ENCODE results near the gene TTI1.

Gene TTI1

DNA sequence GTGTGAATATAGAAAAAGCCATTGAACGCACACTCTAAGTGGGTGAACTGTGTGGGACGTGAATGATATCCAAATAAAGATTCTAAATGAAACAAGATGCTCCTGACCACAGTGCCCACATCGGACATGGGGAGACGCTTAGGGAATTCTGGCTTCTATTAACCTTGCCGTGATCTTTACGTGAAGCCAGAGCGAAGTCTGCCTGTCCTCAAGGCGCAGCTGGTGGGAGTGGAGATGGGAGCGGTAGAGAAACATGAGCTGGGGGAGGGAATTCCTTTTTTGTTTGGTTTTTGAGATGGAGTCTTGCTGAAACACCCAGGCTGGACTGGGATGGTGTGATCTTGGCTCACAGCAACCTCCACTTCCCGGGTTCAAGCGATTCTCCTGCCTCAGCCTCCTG, 84.3 kb downstream of the TTI1 start:
- H3K4me3 ChIP-seq (ENCODE audit: low read depth, low read length): no peak overlapping the region
- DNase-seq (ENCODE audit: low read depth): no peak
- TF ChIP-seq, protein P1, sequence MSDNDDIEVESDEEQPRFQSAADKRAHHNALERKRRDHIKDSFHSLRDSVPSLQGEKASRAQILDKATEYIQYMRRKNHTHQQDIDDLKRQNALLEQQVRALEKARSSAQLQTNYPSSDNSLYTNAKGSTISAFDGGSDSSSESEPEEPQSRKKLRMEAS (IDR thresholded peaks at IDR 0.05; ENCODE audit: low read depth, low read length): no peak
- TF ChIP-seq MYC (IDR thresholded peaks at IDR 0.05; ENCODE audit: low read depth, low read length) (no peak), POLR2A (IDR thresholded peaks at IDR 0.05; ENCODE audit: extremely low read depth, insufficient read length) (no peak)
- TF ChIP-seq, protein P2, sequence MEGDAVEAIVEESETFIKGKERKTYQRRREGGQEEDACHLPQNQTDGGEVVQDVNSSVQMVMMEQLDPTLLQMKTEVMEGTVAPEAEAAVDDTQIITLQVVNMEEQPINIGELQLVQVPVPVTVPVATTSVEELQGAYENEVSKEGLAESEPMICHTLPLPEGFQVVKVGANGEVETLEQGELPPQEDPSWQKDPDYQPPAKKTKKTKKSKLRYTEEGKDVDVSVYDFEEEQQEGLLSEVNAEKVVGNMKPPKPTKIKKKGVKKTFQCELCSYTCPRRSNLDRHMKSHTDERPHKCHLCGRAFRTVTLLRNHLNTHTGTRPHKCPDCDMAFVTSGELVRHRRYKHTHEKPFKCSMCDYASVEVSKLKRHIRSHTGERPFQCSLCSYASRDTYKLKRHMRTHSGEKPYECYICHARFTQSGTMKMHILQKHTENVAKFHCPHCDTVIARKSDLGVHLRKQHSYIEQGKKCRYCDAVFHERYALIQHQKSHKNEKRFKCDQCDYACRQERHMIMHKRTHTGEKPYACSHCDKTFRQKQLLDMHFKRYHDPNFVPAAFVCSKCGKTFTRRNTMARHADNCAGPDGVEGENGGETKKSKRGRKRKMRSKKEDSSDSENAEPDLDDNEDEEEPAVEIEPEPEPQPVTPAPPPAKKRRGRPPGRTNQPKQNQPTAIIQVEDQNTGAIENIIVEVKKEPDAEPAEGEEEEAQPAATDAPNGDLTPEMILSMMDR (IDR thresholded peaks at IDR 0.05; ENCODE audit: low read depth, low read length): no peak

DNA sequence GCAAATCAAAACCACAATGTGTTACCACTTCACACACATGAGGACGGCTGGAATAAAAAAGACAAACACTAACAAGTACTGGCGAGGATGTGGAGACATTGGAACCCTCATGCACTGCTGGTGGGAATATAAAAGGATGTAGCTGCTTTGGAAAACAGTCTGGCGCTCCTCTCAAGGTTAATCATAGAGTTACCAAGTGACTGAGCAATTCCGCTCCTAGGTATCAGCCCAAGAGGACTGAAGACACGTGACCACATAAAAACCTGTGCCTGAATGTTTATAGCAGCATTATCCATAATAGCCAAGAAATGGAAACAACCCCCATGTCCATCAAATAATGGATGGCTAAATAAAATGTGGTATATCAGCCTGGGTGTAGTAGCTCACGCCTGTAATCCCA, 85.3 kb downstream of the TTI1 start:
- no peak overlapping the region for H3K4me3 ChIP-seq (ENCODE audit: low read depth, low read length)
- TF ChIP-seq, protein P1 (IDR thresholded peaks at IDR 0.05; ENCODE audit: low read depth, low read length): no peak
- TF ChIP-seq POLR2A (IDR thresholded peaks at IDR 0.05; ENCODE audit: extremely low read depth, insufficient read length): no peak
- TF ChIP-seq MYC (IDR thresholded peaks at IDR 0.05; ENCODE audit: low read depth, low read length): no peak
- TF ChIP-seq, protein P2 (IDR thresholded peaks at IDR 0.05; ENCODE audit: low read depth, low read length): no peak
- DNase-seq (ENCODE audit: low read depth): no peak

DNA sequence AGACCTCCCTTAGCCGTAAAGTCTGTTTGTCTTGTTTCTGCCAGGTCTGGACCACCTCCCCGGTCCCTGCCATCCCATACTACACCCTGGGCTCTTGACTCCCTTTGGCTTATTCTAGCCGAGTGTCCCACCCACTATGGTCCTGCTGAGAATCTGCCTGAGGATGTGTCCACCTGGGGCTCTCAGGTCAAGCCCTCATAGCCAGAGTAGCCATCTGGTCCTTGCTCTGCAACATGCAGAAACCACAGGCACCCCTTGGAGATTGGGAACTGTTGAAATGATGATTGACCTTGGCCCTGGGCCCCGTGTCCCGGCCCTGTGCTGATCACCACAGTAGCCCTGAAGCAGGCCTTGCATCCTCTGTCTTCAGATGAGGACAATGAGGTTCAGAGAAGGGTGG, 86.3 kb downstream of the TTI1 start:
- H3K4me3 ChIP-seq (ENCODE audit: low read depth, low read length): no peak overlapping the region
- no peak for DNase-seq (ENCODE audit: low read depth)
- TF ChIP-seq, protein P1 (IDR thresholded peaks at IDR 0.05; ENCODE audit: low read depth, low read length): no peak
- no peak for TF ChIP-seq POLR2A (IDR thresholded peaks at IDR 0.05; ENCODE audit: extremely low read depth, insufficient read length)
- TF ChIP-seq, protein P2 (IDR thresholded peaks at IDR 0.05; ENCODE audit: low read depth, low read length): no peak
- no peak for TF ChIP-seq MYC (IDR thresholded peaks at IDR 0.05; ENCODE audit: low read depth, low read length)

DNA sequence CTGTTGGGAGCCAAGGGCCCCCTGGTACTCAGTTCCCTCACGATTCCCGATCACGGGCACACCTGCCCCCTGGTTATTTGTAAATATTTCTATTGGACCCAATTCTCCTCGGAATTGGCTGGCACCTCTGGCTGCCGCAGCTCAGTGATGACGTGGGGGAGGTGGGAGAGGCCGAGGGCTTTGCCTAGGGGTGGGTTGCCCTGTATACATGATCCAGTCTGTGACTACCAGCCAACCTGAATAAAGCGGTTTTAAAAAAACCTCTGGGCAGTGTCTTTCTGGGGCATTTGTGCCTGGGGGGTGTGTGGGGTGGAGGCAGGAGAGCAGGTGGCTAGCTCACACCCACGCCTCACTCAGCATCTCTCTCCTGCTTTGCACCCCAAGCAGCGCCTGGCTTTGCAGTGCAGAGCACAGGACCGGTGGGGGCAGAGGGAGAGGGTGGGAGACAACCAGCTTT, 88.1 kb downstream of the TTI1 start:
- TF ChIP-seq MYC (IDR thresholded peaks at IDR 0.05; ENCODE audit: low read depth, low read length) (no peak), POLR2A (IDR thresholded peaks at IDR 0.05; ENCODE audit: extremely low read depth, insufficient read length) (no peak)
- TF ChIP-seq, protein P2 (IDR thresholded peaks at IDR 0.05; ENCODE audit: low read depth, low read length): no peak
- TF ChIP-seq, protein P1 (IDR thresholded peaks at IDR 0.05; ENCODE audit: low read depth, low read length): no peak
- no peak for DNase-seq (ENCODE audit: low read depth)
- no peak overlapping the region for H3K4me3 ChIP-seq (ENCODE audit: low read depth, low read length)

DNA sequence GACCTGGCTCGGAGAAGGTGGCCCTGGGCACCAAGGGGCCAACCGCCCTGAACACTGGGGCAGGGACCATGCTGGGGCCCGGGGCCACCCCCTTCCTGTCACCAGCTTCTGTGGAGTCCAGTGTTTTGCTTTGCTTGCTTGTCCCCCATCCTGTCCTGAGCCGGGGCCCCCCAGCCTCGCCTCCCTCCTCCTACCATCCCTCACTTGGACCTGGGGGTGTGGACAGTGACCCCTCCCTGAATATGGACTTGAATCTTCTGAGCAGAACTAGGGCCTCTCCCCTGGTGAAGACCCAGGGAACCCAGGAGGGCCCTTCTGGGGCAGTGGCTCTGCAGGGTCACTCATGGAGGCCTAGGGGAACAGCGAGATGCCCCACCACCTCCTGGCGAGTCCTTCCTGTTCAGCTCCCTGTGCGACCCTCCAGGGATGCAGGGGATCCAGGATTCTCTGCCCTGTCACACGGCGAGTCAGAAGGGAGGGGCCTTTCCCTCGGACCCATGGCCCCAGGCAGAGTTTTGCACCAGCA, 88.7 kb downstream of the TTI1 start:
- TF ChIP-seq POLR2A (IDR thresholded peaks at IDR 0.05; ENCODE audit: extremely low read depth, insufficient read length): no peak
- TF ChIP-seq, protein P2 (IDR thresholded peaks at IDR 0.05; ENCODE audit: low read depth, low read length): no peak
- no peak for DNase-seq (ENCODE audit: low read depth)
- H3K4me3 ChIP-seq (ENCODE audit: low read depth, low read length): no peak overlapping the region
